Putamen (tissue), 1 donor: ENCODE measurements around the gene AOAH.

ENCODE experiments used
- DNase-seq: peaks from one replicate; pipeline ENCODE4 v3.0.0-alpha.2; 2016; ENCODE audit warnings: low spot score

The AOAH gene

GRCh38 chr7:36723951-36724664 lies at the start of gene AOAH:
Gene AOAH, minus strand, starts transcription at chr7:36724494. Its CDS starts 346 bp downstream, at chr7:36724148.
- peak; percentile 22 for DNase-seq

GRCh38 chr7:36766451-36766850 lies 42.2 kb upstream of the AOAH start:
- no peak for DNase-seq

GRCh38 chr7:36765605-36766004 lies 41.3 kb upstream of the AOAH start:
- DNase-seq = no peak

GRCh38 chr7:36764929-36765328 lies 40.6 kb upstream of the AOAH start:
- no peak for DNase-seq

- DNase-seq = no peak
These were observed 39.0 kb upstream of the AOAH start for GRCh38 chr7:36763132-36763816.

GRCh38 chr7:36762394-36762793 lies 38.1 kb upstream of the AOAH start:
- DNase-seq = no peak

GRCh38 chr7:36761835-36762234 lies 37.5 kb upstream of the AOAH start:
- no peak for DNase-seq

- DNase-seq = no peak
These were observed 36.8 kb upstream of the AOAH start for GRCh38 chr7:36760856-36761762.

GRCh38 chr7:36758879-36759278 lies 34.6 kb upstream of the AOAH start:
- DNase-seq = no peak

GRCh38 chr7:36755484-36755883 lies 31.2 kb upstream of the AOAH start:
- DNase-seq = no peak

GRCh38 chr7:36752026-36752711 lies 27.9 kb upstream of the AOAH start:
- DNase-seq = no peak

- no peak for DNase-seq
These were observed 26.2 kb upstream of the AOAH start for GRCh38 chr7:36750451-36750850.

- DNase-seq = no peak
These were observed 25.1 kb upstream of the AOAH start for GRCh38 chr7:36749282-36749960.

- DNase-seq = no peak
These were observed 23.8 kb upstream of the AOAH start for GRCh38 chr7:36748017-36748487.

- no peak for DNase-seq
These were observed 23.2 kb upstream of the AOAH start for GRCh38 chr7:36747280-36748016.

- DNase-seq = no peak
These were observed 22.1 kb upstream of the AOAH start for GRCh38 chr7:36746347-36746746.

- DNase-seq = peak; percentile 23
These were observed 18.8 kb upstream of the AOAH start for GRCh38 chr7:36742911-36743775.

- no peak for DNase-seq
These were observed 17.6 kb upstream of the AOAH start for GRCh38 chr7:36741866-36742265.

- DNase-seq = no peak
These were observed 15.1 kb upstream of the AOAH start for GRCh38 chr7:36739351-36739750.

GRCh38 chr7:36736899-36737211 lies 12.6 kb upstream of the AOAH start:
- peak; percentile 19 for DNase-seq
